Uterine smooth muscle cell (primary cell): Measurements from ENCODE around the gene TRIM46. TPM values are rescaled to one million over a fixed set of nuclear protein-coding genes. Genes with fewer than 3 reads are reported as not detected.

Experiments used
- total RNA-seq: library from RNA; depleted of rRNA; stranded (reverse); fragments of >200 nt; gene quantifications from 2 replicates; pipeline ENCODE4 v1.2.3, GENCODE V29; 2014

The TRIM46 gene
- total RNA-seq: 3.9 and 4.9 TPM in 2 replicates

GRCh38 chr1:155173478-155174323 lies at the start of gene TRIM46:
Gene TRIM46, plus strand, starts transcription at chr1:155173849. Its CDS starts 118 bp downstream, at chr1:155173967.

GRCh38 chr1:155127105-155127966 lies 46.3 kb upstream of the TRIM46 start, which contains the start of gene EFNA1:
Gene EFNA1, plus strand, starts transcription at chr1:155127876. Its CDS starts 102 bp downstream, at chr1:155127978.

GRCh38 chr1:155135415-155136028 lies 38.1 kb upstream of the TRIM46 start, which contains the start of gene SLC50A1:
Gene SLC50A1, plus strand, starts transcription at chr1:155135852. Its CDS starts 60 bp downstream, at chr1:155135912.

GRCh38 chr1:155139895-155140629 lies 33.6 kb upstream of the TRIM46 start, which contains the start of gene DPM3:
Gene DPM3, minus strand, starts transcription at chr1:155140531. Its CDS starts 291 bp downstream, at chr1:155140240.

GRCh38 chr1:155172732-155173477 lies 744 bp upstream of the TRIM46 start, which contains the start of gene KRTCAP2:
Gene KRTCAP2, minus strand, starts transcription at chr1:155173304. Its CDS starts 80 bp downstream, at chr1:155173224.

GRCh38 chr1:155207806-155208540 lies 34.3 kb downstream of the TRIM46 start, which contains the start of gene THBS3:
Gene THBS3, minus strand, starts transcription at chr1:155207897. Its CDS starts 21 bp downstream, at chr1:155207876.

GRCh38 chr1:155208541-155209311 lies 35.1 kb downstream of the TRIM46 start, which contains the start of gene MTX1:
Gene MTX1, plus strand, starts transcription at chr1:155208695. Its CDS starts 110 bp downstream, at chr1:155208805.

Other genes starting within 250 kb of the TRIM46 start
- gene PMVK, start 237.1 kb upstream of the TRIM46 start, total RNA-seq: 6.9 and 9.6 TPM in 2 replicates
- 28.8 and 102 TPM in 2 replicates for gene PBXIP1, start 217.8 kb upstream of the TRIM46 start, total RNA-seq
- gene PYGO2, start 212.1 kb upstream of the TRIM46 start, total RNA-seq: 8.6 and 9.5 TPM in 2 replicates
- gene SHC1, start 203.1 kb upstream of the TRIM46 start, total RNA-seq: 161 and 222 TPM in 2 replicates
- gene CKS1B, start 199.2 kb upstream of the TRIM46 start, total RNA-seq: 77.5 and 224 TPM in 2 replicates
- gene FLAD1, start 190.5 kb upstream of the TRIM46 start, total RNA-seq: 16.2 and 19.6 TPM in 2 replicates
- gene LENEP, start 180.3 kb upstream of the TRIM46 start, total RNA-seq: 1.00 TPM in 1 of 2 replicates, not detected in the other
- gene ZBTB7B, start 171.0 kb upstream of the TRIM46 start, total RNA-seq: 11.4 and 22.7 TPM in 2 replicates
- 0.11 TPM in 1 of 2 replicates, not detected in the other for gene DCST2, start 140.1 kb upstream of the TRIM46 start, total RNA-seq
- gene DCST1, start 140.0 kb upstream of the TRIM46 start, total RNA-seq: not detected in 2 replicates
- 56.7 and 69.5 TPM in 2 replicates for gene ADAM15, start 122.5 kb upstream of the TRIM46 start, total RNA-seq
- gene EFNA4, start 110.1 kb upstream of the TRIM46 start, total RNA-seq: 1.7 and 2.9 TPM in 2 replicates
- 0.22 and 0.50 TPM in 2 replicates for gene EFNA3, start 95.0 kb upstream of the TRIM46 start, total RNA-seq
- 0.22 and 0.75 TPM in 2 replicates for gene EFNA1, start 46.0 kb upstream of the TRIM46 start, total RNA-seq
- 19.7 and 37.7 TPM in 2 replicates for gene SLC50A1, start 38.0 kb upstream of the TRIM46 start, total RNA-seq
- gene DPM3, start 33.3 kb upstream of the TRIM46 start, total RNA-seq: 34.1 and 42.9 TPM in 2 replicates
- 77.0 and 88.1 TPM in 2 replicates for gene KRTCAP2, start 545 bp upstream of the TRIM46 start, total RNA-seq
- gene THBS3, start 34.0 kb downstream of the TRIM46 start, total RNA-seq: 28.8 and 46.6 TPM in 2 replicates
- gene MTX1, start 34.8 kb downstream of the TRIM46 start, total RNA-seq: 40.0 and 50.5 TPM in 2 replicates
- 7.6 and 9.6 TPM in 2 replicates for gene ENTREP3, start 81.6 kb downstream of the TRIM46 start, total RNA-seq
- 31.7 and 43.9 TPM in 2 replicates for gene SCAMP3, start 88.5 kb downstream of the TRIM46 start, total RNA-seq
- 30.5 and 32.0 TPM in 2 replicates for gene CLK2, start 99.7 kb downstream of the TRIM46 start, total RNA-seq
- gene HCN3, start 103.6 kb downstream of the TRIM46 start, total RNA-seq: 0.89 and 1.4 TPM in 2 replicates
- not detected in 2 replicates for gene PKLR, start 127.6 kb downstream of the TRIM46 start, total RNA-seq
- 445 and 647 TPM in 2 replicates for gene FDPS, start 135.0 kb downstream of the TRIM46 start, total RNA-seq
- gene RUSC1, start 147.0 kb downstream of the TRIM46 start, total RNA-seq: 13.0 and 13.3 TPM in 2 replicates